Lower leg skin (tissue), 3 donors: Measurements from ENCODE around the gene CYFIP2.

Experiments
- POLR2A ChIP-seq, 2 donors: fragments of 450-650 bp; IDR thresholded peaks; one replicate each; pipeline ENCODE4 v1.6.1; 2016 to 2017; ENCODE audit warnings: antibody characterized with exemption in 2 of 2, mild to moderate bottlenecking in 1 of 2, moderate library complexity in 1 of 2
- TF ChIP-seq, protein P1 (sequence below), 3 donors: fragments of 450-650 bp; IDR thresholded peaks; one replicate each; pipeline ENCODE4 v1.5.1; 2016; ENCODE audit warnings: antibody characterized with exemption in 3 of 3, mild to moderate bottlenecking in 3 of 3, moderate library complexity in 2 of 3

DNA sequence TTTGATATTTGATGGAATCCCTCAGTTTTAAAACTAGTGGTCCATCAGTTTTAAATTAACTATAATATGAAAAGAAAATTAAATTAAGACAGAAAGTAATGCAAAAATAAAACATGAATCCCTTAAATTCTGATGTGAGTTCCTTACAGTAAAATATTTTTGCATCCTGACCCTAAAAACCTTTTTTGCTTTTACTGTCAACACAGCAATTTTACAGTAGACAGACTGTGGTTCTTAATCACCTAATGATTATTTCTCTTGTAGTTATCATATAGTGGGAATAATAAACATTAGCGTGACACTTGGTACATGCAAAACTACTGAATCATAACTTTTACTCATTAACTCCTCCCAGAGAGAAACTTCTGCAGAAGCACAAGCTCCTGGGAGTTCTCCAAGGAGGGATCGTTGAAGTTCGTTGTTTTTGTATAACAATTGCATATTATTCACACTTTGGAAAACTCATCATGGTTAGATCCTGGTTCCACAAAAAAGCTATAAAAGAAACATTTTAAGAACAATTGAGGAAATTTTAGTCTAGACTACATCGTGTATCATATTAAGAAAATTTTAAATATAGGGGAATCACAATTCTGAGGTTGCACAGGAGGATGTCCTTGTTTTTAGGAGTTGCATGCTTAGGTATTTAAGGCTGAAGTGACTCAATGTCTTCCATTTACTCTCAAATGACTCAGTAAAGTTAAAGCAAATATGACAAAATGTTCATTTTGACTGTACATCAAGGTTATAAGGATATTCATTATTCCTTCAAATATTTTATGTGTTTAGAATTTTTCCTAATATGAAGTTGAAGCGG is 105.9 kb downstream of the CYFIP2 start:
- TF ChIP-seq, protein P1, sequence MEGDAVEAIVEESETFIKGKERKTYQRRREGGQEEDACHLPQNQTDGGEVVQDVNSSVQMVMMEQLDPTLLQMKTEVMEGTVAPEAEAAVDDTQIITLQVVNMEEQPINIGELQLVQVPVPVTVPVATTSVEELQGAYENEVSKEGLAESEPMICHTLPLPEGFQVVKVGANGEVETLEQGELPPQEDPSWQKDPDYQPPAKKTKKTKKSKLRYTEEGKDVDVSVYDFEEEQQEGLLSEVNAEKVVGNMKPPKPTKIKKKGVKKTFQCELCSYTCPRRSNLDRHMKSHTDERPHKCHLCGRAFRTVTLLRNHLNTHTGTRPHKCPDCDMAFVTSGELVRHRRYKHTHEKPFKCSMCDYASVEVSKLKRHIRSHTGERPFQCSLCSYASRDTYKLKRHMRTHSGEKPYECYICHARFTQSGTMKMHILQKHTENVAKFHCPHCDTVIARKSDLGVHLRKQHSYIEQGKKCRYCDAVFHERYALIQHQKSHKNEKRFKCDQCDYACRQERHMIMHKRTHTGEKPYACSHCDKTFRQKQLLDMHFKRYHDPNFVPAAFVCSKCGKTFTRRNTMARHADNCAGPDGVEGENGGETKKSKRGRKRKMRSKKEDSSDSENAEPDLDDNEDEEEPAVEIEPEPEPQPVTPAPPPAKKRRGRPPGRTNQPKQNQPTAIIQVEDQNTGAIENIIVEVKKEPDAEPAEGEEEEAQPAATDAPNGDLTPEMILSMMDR (IDR thresholded peaks at IDR 0.05), result no peak
- TF ChIP-seq POLR2A (IDR thresholded peaks at IDR 0.05), result no peak
